ENCODE measurements around the gene NOVA1.

Gene NOVA1

GRCh38 chr14:26429205-26429604, 168.6 kb downstream of the NOVA1 start:
- DNase-seq, result no peak

GRCh38 chr14:26427097-26427496, 170.7 kb downstream of the NOVA1 start:
- no peak for DNase-seq

GRCh38 chr14:26424537-26424936, 173.3 kb downstream of the NOVA1 start:
- DNase-seq, result no peak

GRCh38 chr14:26415618-26416123, 182.2 kb downstream of the NOVA1 start:
- no peak for DNase-seq

- no peak for DNase-seq
These were observed 182.9 kb downstream of the NOVA1 start for GRCh38 chr14:26414926-26415325.

- DNase-seq, result no peak
These were observed 183.7 kb downstream of the NOVA1 start for GRCh38 chr14:26414103-26414502.

GRCh38 chr14:26412421-26412820, 185.4 kb downstream of the NOVA1 start:
- no peak for DNase-seq

- DNase-seq, result no peak
These were observed 187.6 kb downstream of the NOVA1 start for GRCh38 chr14:26410189-26410685.

- DNase-seq, result no peak
These were observed 192.9 kb downstream of the NOVA1 start for GRCh38 chr14:26404927-26405326.

GRCh38 chr14:26403760-26404159, 194.1 kb downstream of the NOVA1 start:
- DNase-seq, result no peak

- DNase-seq, result no peak
These were observed 195.7 kb downstream of the NOVA1 start for GRCh38 chr14:26402126-26402525.

- no peak for DNase-seq
These were observed 196.5 kb downstream of the NOVA1 start for GRCh38 chr14:26401179-26401968.

GRCh38 chr14:26400373-26400772, 197.5 kb downstream of the NOVA1 start:
- no peak for DNase-seq

- DNase-seq, result no peak
These were observed 199.2 kb downstream of the NOVA1 start for GRCh38 chr14:26398616-26399015.

Measured in stimulated activated CD4-positive, alpha-beta T cell treated with anti-CD3 and anti-CD28 coated beads, Interleukin-2, amount 100 ng/mL, for 24 hours (primary cell).